ENCODE data around the gene RPL36. TPM values are rescaled to one million over a fixed set of nuclear protein-coding genes. Genes with fewer than 3 reads are reported as not detected.

RPL36 gene
- total and polyA plus RNA-seq, 9 of the 15 experiments (the other 6 are each of a cell fraction or from before 2014, with no cell fraction given): 350 to 3,412 (median 1,507) TPM

- in situ Hi-C loops (cut with MboI): no loop called here
- ATAC-seq: no peak
- 100% methylated on average over 6 of the region's 8 CpGs for WGBS (ENCODE audit: insufficient coverage, low coverage, missing lambda C conversion rate)
These were observed 20.9 kb downstream of the RPL36 start for GRCh38 chr19:5711025-5711424.

More at GRCh38 chr19:5711025-5711424, 20.9 kb downstream of the RPL36 start:
- Histone ChIP-seq H3K9me3 (replicated peaks; ENCODE audit: control insufficient read depth, insufficient read depth, low read depth, low read length) (no peaks in the 10 kb centered on the region), H3K4me2 (ENCODE audit: insufficient read depth, low read length) (no peak overlapping the region), H3K4me1 (replicated peaks in 1 of 2; ENCODE audit: control insufficient read depth in 2 of 2, insufficient read depth in 2 of 2, low read length in 2 of 2) (peaks cover 0 to 12% of the 10 kb centered on the region in 2 experiments; a peak in 1 of 5 replicates), H3K4me3 (no peak overlapping the region), H3K9ac (ENCODE audit: insufficient read depth in 1 of 2, low read depth in 2 of 2, low read length in 2 of 2) (no peak overlapping the region), H4K20me1 (replicated peaks; ENCODE audit: control insufficient read depth, insufficient read depth, low read length) (peaks cover 14% of the 10 kb centered on the region; the same call in 1 of the 2 replicates), H3K79me2 (ENCODE audit: control insufficient read depth, insufficient read depth, low read length) (peaks cover 29% of the 10 kb centered on the region), H2AFZ (ENCODE audit: low read depth, low read length) (no peak overlapping the region), H3K27me3 (ENCODE audit: control insufficient read depth in 2 of 2, insufficient read depth in 2 of 2, low read length in 2 of 2) (no peaks in the 10 kb centered on the region), H3K9me1 (ENCODE audit: control insufficient read depth, insufficient read depth, low read length) (peaks cover 5% of the 10 kb centered on the region), H3K27ac (ENCODE audit: extremely low read depth, low read depth, low read length) (no peak overlapping the region), H3K36me3 (ENCODE audit: control insufficient read depth, insufficient read depth, low read length) (peaks cover 89% of the 10 kb centered on the region)
- peak in 1 of 4 experiments; percentile 6 for DNase-seq (ENCODE audit: extremely low read depth in 1 of 4, low spot score in 3 of 4)
- no peak for FAIRE-seq
- ChIA-PET POLR2A (interaction anchor here (0.6 to 4.7 kb wide), 6 partner anchors 10 to 30 kb away, joined by 3 to 34 read pairs (median 10); partner anchors contain the start of genes CATSPERD and LONP1), CTCF (ENCODE audit: low intra/inter-chr PET ratio) (no interaction called here)
- TF ChIP-seq RBFOX2 (IDR thresholded peaks at IDR 0.05; ENCODE audit: low read depth, low read length) (peak; percentile 27; the same call in 1 of the 2 replicates), GMEB1 (CRISPR knock-in tag; IDR thresholded peaks at IDR 0.05) (no peak), ZEB2 (IDR thresholded peaks at IDR 0.05) (no peak), POLR2AphosphoS5 (IDR thresholded peaks at IDR 0.05; ENCODE audit: control insufficient read depth, insufficient read depth, low read depth, low read length) (0 out of 2 replicates have a peak, but pooled peaks have one; percentile 18), POLR2G (IDR thresholded peaks at IDR 0.05; ENCODE audit: low read depth, low read length) (peak; percentile 9; the same call in 1 of the 2 replicates), RBM22 (IDR thresholded peaks at IDR 0.05; ENCODE audit: low read depth, low read length, poor library complexity, severe bottlenecking) (peak; percentile 51)
- TF ChIP-seq, protein P1, sequence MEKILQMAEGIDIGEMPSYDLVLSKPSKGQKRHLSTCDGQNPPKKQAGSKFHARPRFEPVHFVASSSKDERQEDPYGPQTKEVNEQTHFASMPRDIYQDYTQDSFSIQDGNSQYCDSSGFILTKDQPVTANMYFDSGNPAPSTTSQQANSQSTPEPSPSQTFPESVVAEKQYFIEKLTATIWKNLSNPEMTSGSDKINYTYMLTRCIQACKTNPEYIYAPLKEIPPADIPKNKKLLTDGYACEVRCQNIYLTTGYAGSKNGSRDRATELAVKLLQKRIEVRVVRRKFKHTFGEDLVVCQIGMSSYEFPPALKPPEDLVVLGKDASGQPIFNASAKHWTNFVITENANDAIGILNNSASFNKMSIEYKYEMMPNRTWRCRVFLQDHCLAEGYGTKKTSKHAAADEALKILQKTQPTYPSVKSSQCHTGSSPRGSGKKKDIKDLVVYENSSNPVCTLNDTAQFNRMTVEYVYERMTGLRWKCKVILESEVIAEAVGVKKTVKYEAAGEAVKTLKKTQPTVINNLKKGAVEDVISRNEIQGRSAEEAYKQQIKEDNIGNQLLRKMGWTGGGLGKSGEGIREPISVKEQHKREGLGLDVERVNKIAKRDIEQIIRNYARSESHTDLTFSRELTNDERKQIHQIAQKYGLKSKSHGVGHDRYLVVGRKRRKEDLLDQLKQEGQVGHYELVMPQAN (IDR thresholded peaks at IDR 0.05; ENCODE audit: borderline replicate concordance): no peak
- TF ChIP-seq, protein P2, sequence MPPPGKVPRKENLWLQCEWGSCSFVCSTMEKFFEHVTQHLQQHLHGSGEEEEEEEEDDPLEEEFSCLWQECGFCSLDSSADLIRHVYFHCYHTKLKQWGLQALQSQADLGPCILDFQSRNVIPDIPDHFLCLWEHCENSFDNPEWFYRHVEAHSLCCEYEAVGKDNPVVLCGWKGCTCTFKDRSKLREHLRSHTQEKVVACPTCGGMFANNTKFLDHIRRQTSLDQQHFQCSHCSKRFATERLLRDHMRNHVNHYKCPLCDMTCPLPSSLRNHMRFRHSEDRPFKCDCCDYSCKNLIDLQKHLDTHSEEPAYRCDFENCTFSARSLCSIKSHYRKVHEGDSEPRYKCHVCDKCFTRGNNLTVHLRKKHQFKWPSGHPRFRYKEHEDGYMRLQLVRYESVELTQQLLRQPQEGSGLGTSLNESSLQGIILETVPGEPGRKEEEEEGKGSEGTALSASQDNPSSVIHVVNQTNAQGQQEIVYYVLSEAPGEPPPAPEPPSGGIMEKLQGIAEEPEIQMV (tag; conservative IDR thresholded peaks at IDR 0.05; ENCODE audit: low read depth): no peak
- TSS peak; percentile 7 for BruUV-seq (replicated peaks)
- intact Hi-C loops (cut with micrococcal nuclease): no loop called here

Data from K562 (cell line).